Smooth muscle cell (in vitro differentiated cells): Measurements from ENCODE around the gene HDAC9. TPM values are rescaled to one million over a fixed set of nuclear protein-coding genes. Genes with fewer than 3 reads are reported as not detected.

Experiments used
- DNase-seq: peaks from one replicate; lab custom pipeline; 2025; ENCODE audit not compliant: unreplicated experiment; lab: John Stamatoyannopoulos, UW
- H2AFZ ChIP-seq: fragments of 200-600 bp; sonication (generic); 2 replicates; pipeline ENCODE4 v1.6.0; 2016; ENCODE audit warnings: antibody characterized with exemption, low read depth, mild to moderate bottlenecking
- H3F3A ChIP-seq: fragments of 200-600 bp; sonication (generic); 2 replicates; pipeline ENCODE4 v1.6.0; 2017; ENCODE audit warnings: antibody characterized with exemption, low read depth
- H3K27ac ChIP-seq: fragments of 200-600 bp; sonication (generic); 2 replicates; pipeline ENCODE4 v1.5.1; 2016; ENCODE audit warnings: low read depth, mild to moderate bottlenecking
- H3K27me3 ChIP-seq: fragments of 200-600 bp; sonication (generic); 2 replicates; pipeline ENCODE4 v1.6.1; 2016; ENCODE audit warnings: low read depth, mild to moderate bottlenecking
- H3K36me3 ChIP-seq: fragments of 200-600 bp; sonication (generic); 2 replicates; pipeline ENCODE4 v1.5.1; 2016; ENCODE audit warnings: low read depth
- H3K4me1 ChIP-seq: fragments of 200-600 bp; sonication (generic); 2 replicates; pipeline ENCODE4 v1.5.1; 2016; ENCODE audit warnings: low read depth
- H3K4me2 ChIP-seq: fragments of 200-600 bp; sonication (generic); 2 replicates; pipeline ENCODE4 v1.6.0; 2016; ENCODE audit warnings: mild to moderate bottlenecking
- H3K4me3 ChIP-seq: fragments of 200-600 bp; sonication (generic); 2 replicates; pipeline ENCODE4 v1.5.1; 2016; ENCODE audit warnings: mild to moderate bottlenecking
- H3K79me2 ChIP-seq: fragments of 200-600 bp; sonication (generic); 2 replicates; pipeline ENCODE4 v1.6.0; 2016; ENCODE audit warnings: low read depth, mild to moderate bottlenecking
- H3K9ac ChIP-seq: fragments of 200-600 bp; sonication (generic); 2 replicates; pipeline ENCODE4 v1.6.0; 2016; ENCODE audit warnings: low read depth
- H3K9me3 ChIP-seq: fragments of 200-600 bp; sonication (generic); replicated peaks from 2 replicates; pipeline ENCODE4 v1.5.1; 2016; ENCODE audit warnings: low read depth
- H4K20me1 ChIP-seq: fragments of 200-600 bp; sonication (generic); 2 replicates; pipeline ENCODE4 v1.6.0; 2016; ENCODE audit warnings: low read depth
- CTCF ChIP-seq: fragments of 200-600 bp; sonication (generic); IDR thresholded peaks from 2 replicates; pipeline ENCODE4 v1.5.1; 2017; ENCODE audit warnings: borderline replicate concordance, mild to moderate bottlenecking, antibody characterized with exemption; ENCODE audit not compliant: insufficient read depth, poor library complexity, severe bottlenecking
- WGBS: methylation state at CpG from one replicate; pipeline ENCODE4 v1.1.7; 2016; ENCODE audit warnings: low lambda C conversion rate; 5-methylcytosine and 5-hydroxymethylcytosine counted together
- polyA plus RNA-seq: library from polyadenylated mRNA; unstranded; fragments of >200 nt; fragmentation: Nextera tagmentation; extraction: Ambion mirVana; gene quantifications from 2 replicates; pipeline ENCODE4 v1.2.1, GENCODE V29; 2016
- total RNA-seq: library from RNA; depleted of rRNA; stranded (reverse); fragments of >200 nt; gene quantifications from 2 replicates; pipeline ENCODE4 v1.2.3, GENCODE V29; 2014

Gene HDAC9
- total and polyA plus RNA-seq, 2 experiments from 2014 or later: 2.2 to 7.1 TPM

- Histone ChIP-seq H3K4me1 (no peaks in the 10 kb centered on the region), H3K27ac (no peak overlapping the region), H3K79me2 (no peaks in the 10 kb centered on the region), H3F3A (no peaks in the 10 kb centered on the region), H3K27me3 (no peaks in the 10 kb centered on the region), H3K4me2 (no peak overlapping the region), H3K36me3 (no peaks in the 10 kb centered on the region), H4K20me1 (no peaks in the 10 kb centered on the region), H3K4me3 (no peak overlapping the region), H3K9ac (no peak overlapping the region), H2AFZ (no peak overlapping the region), H3K9me3 (no peaks in the 10 kb centered on the region)
- DNase-seq: no peak
- 95% methylated on average over 3 of the region's 3 CpGs for WGBS
- no peak for TF ChIP-seq CTCF
Observed at GRCh38 chr7:18780938-18781337, 285.4 kb downstream of the HDAC9 start.

GRCh38 chr7:18786196-18786727 lies 290.7 kb downstream of the HDAC9 start:
- no peak for TF ChIP-seq CTCF
- no peak overlapping the region for H3K4me2 ChIP-seq
- H3K27ac ChIP-seq: no peak overlapping the region
- DNase-seq: no peak
- WGBS: 93% methylated on average over 5 of the region's 5 CpGs
- no peak overlapping the region for H2AFZ ChIP-seq
- H3K9me3 ChIP-seq: no peaks in the 10 kb centered on the region
- no peaks in the 10 kb centered on the region for H3K27me3 ChIP-seq
- H3K4me1 ChIP-seq: no peaks in the 10 kb centered on the region
- H3F3A ChIP-seq: no peaks in the 10 kb centered on the region
- H3K9ac ChIP-seq: no peak overlapping the region
- no peak overlapping the region for H3K4me3 ChIP-seq
- H3K79me2 ChIP-seq: no peaks in the 10 kb centered on the region
- no peaks in the 10 kb centered on the region for H4K20me1 ChIP-seq
- H3K36me3 ChIP-seq: no peaks in the 10 kb centered on the region

- WGBS: 78% methylated on average over 2 of the region's 2 CpGs
- Histone ChIP-seq H3K4me1 (no peaks in the 10 kb centered on the region), H3K36me3 (no peaks in the 10 kb centered on the region), H3K79me2 (no peaks in the 10 kb centered on the region), H4K20me1 (no peaks in the 10 kb centered on the region), H3K4me3 (no peak overlapping the region), H3K4me2 (no peak overlapping the region), H3K9ac (no peak overlapping the region), H3F3A (no peaks in the 10 kb centered on the region), H3K27me3 (no peaks in the 10 kb centered on the region), H2AFZ (no peak overlapping the region), H3K9me3 (no peaks in the 10 kb centered on the region), H3K27ac (no peak overlapping the region)
- DNase-seq: no peak
- TF ChIP-seq CTCF: no peak
Observed at GRCh38 chr7:18786796-18787195, 291.2 kb downstream of the HDAC9 start.

- WGBS: 90% methylated on average over 2 of the region's 2 CpGs
- H3K79me2 ChIP-seq: no peaks in the 10 kb centered on the region
- no peak for TF ChIP-seq CTCF
Observed at GRCh38 chr7:18788026-18788425, 292.5 kb downstream of the HDAC9 start.

More at GRCh38 chr7:18788026-18788425, 292.5 kb downstream of the HDAC9 start:
- Histone ChIP-seq H2AFZ (no peak overlapping the region), H3K27me3 (no peaks in the 10 kb centered on the region), H3K9ac (no peak overlapping the region), H3F3A (peaks cover 6% of the 10 kb centered on the region), H3K36me3 (no peaks in the 10 kb centered on the region), H3K9me3 (no peaks in the 10 kb centered on the region), H3K27ac (no peak overlapping the region), H3K4me3 (no peak overlapping the region), H4K20me1 (no peaks in the 10 kb centered on the region), H3K4me2 (no peak overlapping the region), H3K4me1 (no peaks in the 10 kb centered on the region)
- DNase-seq: no peak
